Measurements from ENCODE around the gene CPT1B.
A peak's percentile ranks its signal among the peaks of the same experiment; 100 is the strongest.

The CPT1B gene

GRCh38 chr22:50527921-50528681 lies 50.1 kb downstream of the CPT1B start:
- ChIA-PET CTCF (interaction anchor here (0.7 to 1.1 kb wide), 5 partner anchors 8 to 142 kb away, joined by 3 to 4 read pairs (median 3); no protein-coding TSS in a partner anchor), POLR2A (interaction anchor here (1.4 to 1.7 kb wide), 2 partner anchors 20 to 35 kb away, joined by 4 to 6 read pairs; partner anchors contain the start of genes LMF2, NCAPH2 and SYCE3)
- H3K4me3 ChIP-seq (ENCODE audit: low read depth, low read length), result no peak overlapping the region
- H3K27ac ChIP-seq (ENCODE audit: extremely low read depth, low read depth, low read length), result no peak overlapping the region
- H3K36me3 ChIP-seq (ENCODE audit: control insufficient read depth in 2 of 2, insufficient read depth in 1 of 2, low read length in 2 of 2), result peaks cover 0 to 16% of the 10 kb centered on the region in 2 experiments; a peak in 1 of 3 replicates
- TF ChIP-seq ZNF791 (tag by site-specific recombination; IDR thresholded peaks at IDR 0.05) (no peak), ZNF121 (tag by site-specific recombination; IDR thresholded peaks at IDR 0.05) (peak; percentile 87), GLIS1 (tag by site-specific recombination; IDR thresholded peaks at IDR 0.05) (0 out of 2 replicates have a peak, but pooled peaks have one; percentile 10), BCL6B (tag by site-specific recombination; IDR thresholded peaks at IDR 0.05) (no peak), ZNF654 (tag by site-specific recombination; IDR thresholded peaks at IDR 0.05; ENCODE audit: low read depth) (no peak), ZIC2 (tag by site-specific recombination; IDR thresholded peaks at IDR 0.05) (0 out of 2 replicates have a peak, but pooled peaks have one; percentile 9), SP3 (tag by site-specific recombination; IDR thresholded peaks at IDR 0.05) (no peak), ZNF311 (tag by site-specific recombination; IDR thresholded peaks at IDR 0.05; ENCODE audit: borderline replicate concordance) (no peak), ZNF571 (tag by site-specific recombination; IDR thresholded peaks at IDR 0.05) (no peak), REPIN1 (tag by site-specific recombination; IDR thresholded peaks at IDR 0.05; ENCODE audit: low read depth) (no peak), EGR2 (tag by site-specific recombination; IDR thresholded peaks at IDR 0.05; ENCODE audit: low read depth) (no peak), YY2 (tag by site-specific recombination; IDR thresholded peaks at IDR 0.05) (no peak), ZNF10 (tag by site-specific recombination; IDR thresholded peaks at IDR 0.05) (no peak)
- TF ChIP-seq, protein P1, sequence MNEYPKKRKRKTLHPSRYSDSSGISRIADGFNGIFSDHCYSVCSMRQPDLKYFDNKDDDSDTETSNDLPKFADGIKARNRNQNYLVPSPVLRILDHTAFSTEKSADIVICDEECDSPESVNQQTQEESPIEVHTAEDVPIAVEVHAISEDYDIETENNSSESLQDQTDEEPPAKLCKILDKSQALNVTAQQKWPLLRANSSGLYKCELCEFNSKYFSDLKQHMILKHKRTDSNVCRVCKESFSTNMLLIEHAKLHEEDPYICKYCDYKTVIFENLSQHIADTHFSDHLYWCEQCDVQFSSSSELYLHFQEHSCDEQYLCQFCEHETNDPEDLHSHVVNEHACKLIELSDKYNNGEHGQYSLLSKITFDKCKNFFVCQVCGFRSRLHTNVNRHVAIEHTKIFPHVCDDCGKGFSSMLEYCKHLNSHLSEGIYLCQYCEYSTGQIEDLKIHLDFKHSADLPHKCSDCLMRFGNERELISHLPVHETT (tag by site-specific recombination; IDR thresholded peaks at IDR 0.05), result no peak
- H3K4me1 ChIP-seq (ENCODE audit: control insufficient read depth, insufficient read depth, low read length), result no peaks in the 10 kb centered on the region; the same call in 1 of the 2 replicates
- no peaks in the 10 kb centered on the region for H3K9me3 ChIP-seq (ENCODE audit: control insufficient read depth, insufficient read depth, low read depth, low read length)

GRCh38 chr22:50526834-50527801 lies 51.1 kb downstream of the CPT1B start:
- H3K9me3 ChIP-seq (ENCODE audit: control insufficient read depth, insufficient read depth, low read depth, low read length), result no peaks in the 10 kb centered on the region
- peaks cover 0 to 25% of the 10 kb centered on the region in 2 experiments; a peak in 1 of 3 replicates for H3K36me3 ChIP-seq (ENCODE audit: control insufficient read depth in 2 of 2, insufficient read depth in 1 of 2, low read length in 2 of 2)
- peak overlapping the region; percentile 79; the same call in 1 of the 2 replicates for H3K4me3 ChIP-seq (ENCODE audit: low read depth, low read length)
- peak overlapping the region; percentile 90; the same call in 1 of the 2 replicates for H3K27ac ChIP-seq (ENCODE audit: extremely low read depth, low read depth, low read length)
- CTCF ChIA-PET, result interaction anchor here (0.7 to 1.1 kb wide), 2 partner anchors 9 to 28 kb away, joined by 3 to 4 read pairs; no protein-coding TSS in a partner anchor
- POLR2A ChIA-PET, result interaction anchor here (0.6 to 2.1 kb wide), 2 partner anchors 24 to 94 kb away, joined by 6 to 14 read pairs; no protein-coding TSS in a partner anchor
- H3K4me1 ChIP-seq (ENCODE audit: control insufficient read depth, insufficient read depth, low read length), result no peaks in the 10 kb centered on the region; the same call in 1 of the 2 replicates
- TF ChIP-seq ZNF302 (tag by site-specific recombination; IDR thresholded peaks at IDR 0.05; ENCODE audit: low read depth), result no peak
- no peak for TF ChIP-seq PRDM1 (tag by site-specific recombination; IDR thresholded peaks at IDR 0.05)
- TF ChIP-seq ZNF660 (tag by site-specific recombination; IDR thresholded peaks at IDR 0.05), result no peak
- TF ChIP-seq ZIC2 (tag by site-specific recombination; IDR thresholded peaks at IDR 0.05), result peak; percentile 30
- TF ChIP-seq, protein P2, sequence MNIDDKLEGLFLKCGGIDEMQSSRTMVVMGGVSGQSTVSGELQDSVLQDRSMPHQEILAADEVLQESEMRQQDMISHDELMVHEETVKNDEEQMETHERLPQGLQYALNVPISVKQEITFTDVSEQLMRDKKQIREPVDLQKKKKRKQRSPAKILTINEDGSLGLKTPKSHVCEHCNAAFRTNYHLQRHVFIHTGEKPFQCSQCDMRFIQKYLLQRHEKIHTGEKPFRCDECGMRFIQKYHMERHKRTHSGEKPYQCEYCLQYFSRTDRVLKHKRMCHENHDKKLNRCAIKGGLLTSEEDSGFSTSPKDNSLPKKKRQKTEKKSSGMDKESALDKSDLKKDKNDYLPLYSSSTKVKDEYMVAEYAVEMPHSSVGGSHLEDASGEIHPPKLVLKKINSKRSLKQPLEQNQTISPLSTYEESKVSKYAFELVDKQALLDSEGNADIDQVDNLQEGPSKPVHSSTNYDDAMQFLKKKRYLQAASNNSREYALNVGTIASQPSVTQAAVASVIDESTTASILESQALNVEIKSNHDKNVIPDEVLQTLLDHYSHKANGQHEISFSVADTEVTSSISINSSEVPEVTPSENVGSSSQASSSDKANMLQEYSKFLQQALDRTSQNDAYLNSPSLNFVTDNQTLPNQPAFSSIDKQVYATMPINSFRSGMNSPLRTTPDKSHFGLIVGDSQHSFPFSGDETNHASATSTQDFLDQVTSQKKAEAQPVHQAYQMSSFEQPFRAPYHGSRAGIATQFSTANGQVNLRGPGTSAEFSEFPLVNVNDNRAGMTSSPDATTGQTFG (tag by site-specific recombination; IDR thresholded peaks at IDR 0.05; ENCODE audit: borderline replicate concordance), result no peak
- no peak for TF ChIP-seq GLIS1 (tag by site-specific recombination; IDR thresholded peaks at IDR 0.05)
- no peak for TF ChIP-seq ZNF155 (tag by site-specific recombination; IDR thresholded peaks at IDR 0.05)
- TF ChIP-seq ZNF677 (tag by site-specific recombination; IDR thresholded peaks at IDR 0.05), result no peak
- TF ChIP-seq ZNF792 (tag by site-specific recombination; IDR thresholded peaks at IDR 0.05), result no peak
- no peak; the same call in 1 of the 2 replicates for TF ChIP-seq ZFP69B (tag by site-specific recombination; IDR thresholded peaks at IDR 0.05)
- no peak for TF ChIP-seq ZNF549 (tag by site-specific recombination; IDR thresholded peaks at IDR 0.05)
- no peak for TF ChIP-seq ZNF211 (tag by site-specific recombination; IDR thresholded peaks at IDR 0.05; ENCODE audit: low read depth)
- TF ChIP-seq, protein P3, sequence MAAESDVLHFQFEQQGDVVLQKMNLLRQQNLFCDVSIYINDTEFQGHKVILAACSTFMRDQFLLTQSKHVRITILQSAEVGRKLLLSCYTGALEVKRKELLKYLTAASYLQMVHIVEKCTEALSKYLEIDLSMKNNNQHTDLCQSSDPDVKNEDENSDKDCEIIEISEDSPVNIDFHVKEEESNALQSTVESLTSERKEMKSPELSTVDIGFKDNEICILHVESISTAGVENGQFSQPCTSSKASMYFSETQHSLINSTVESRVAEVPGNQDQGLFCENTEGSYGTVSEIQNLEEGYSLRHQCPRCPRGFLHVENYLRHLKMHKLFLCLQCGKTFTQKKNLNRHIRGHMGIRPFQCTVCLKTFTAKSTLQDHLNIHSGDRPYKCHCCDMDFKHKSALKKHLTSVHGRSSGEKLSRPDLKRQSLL (tag by site-specific recombination; IDR thresholded peaks at IDR 0.05), result no peak
- TF ChIP-seq ZNF23 (tag by site-specific recombination; IDR thresholded peaks at IDR 0.05; ENCODE audit: borderline replicate concordance), result no peak
